KMS-11 (cell line): ENCODE data around the gene CFAP20.

ENCODE experiments used
- H2AFZ ChIP-seq: fragments of 200-600 bp; sonication (generic); 2 replicates; pipeline ENCODE4 v1.6.1; 2016; ENCODE audit warnings: antibody characterized with exemption, mixed run types, low read depth
- H3K27ac ChIP-seq: fragments of 200-600 bp; sonication (generic); 2 replicates; pipeline ENCODE4 v1.6.1; 2016; ENCODE audit warnings: mild to moderate bottlenecking, mixed run types
- H3K27me3 ChIP-seq: fragments of 200-600 bp; sonication (generic); 2 replicates; pipeline ENCODE4 v1.6.1; 2017; ENCODE audit warnings: mild to moderate bottlenecking, low read depth, mixed run types, moderate library complexity; ENCODE audit not compliant: insufficient read depth
- H3K36me3 ChIP-seq: fragments of 200-600 bp; sonication (generic); 2 replicates; pipeline ENCODE4 v1.6.1; 2017; ENCODE audit warnings: mild to moderate bottlenecking, mixed run types; ENCODE audit not compliant: insufficient read depth
- H3K4me1 ChIP-seq: fragments of 200-600 bp; sonication (generic); 2 replicates; pipeline ENCODE4 v1.6.1; 2016; ENCODE audit warnings: mild to moderate bottlenecking, low read depth, mixed run types; ENCODE audit not compliant: poor library complexity, severe bottlenecking
- H3K4me2 ChIP-seq: fragments of 200-600 bp; sonication (generic); 2 replicates; pipeline ENCODE4 v1.7.0; 2016; ENCODE audit warnings: mild to moderate bottlenecking, mixed run types
- H3K4me3 ChIP-seq: fragments of 200-600 bp; sonication (generic); IDR thresholded peaks from 2 replicates; pipeline ENCODE4 v1.6.1; 2017; ENCODE audit warnings: low read depth, low read length, mixed read lengths; ENCODE audit not compliant: insufficient read depth
- H3K79me2 ChIP-seq: fragments of 200-600 bp; sonication (generic); 2 replicates; pipeline ENCODE4 v1.6.1; 2016; ENCODE audit warnings: low read depth, mixed run types; ENCODE audit not compliant: insufficient read depth
- H3K9ac ChIP-seq: fragments of 200-600 bp; sonication (generic); 2 replicates; pipeline ENCODE4 v1.6.1; 2016; ENCODE audit warnings: mild to moderate bottlenecking, mixed run types
- H4K20me1 ChIP-seq: fragments of 200-600 bp; sonication (generic); 2 replicates; pipeline ENCODE4 v1.6.1; 2016; ENCODE audit warnings: mild to moderate bottlenecking, mixed run types; ENCODE audit not compliant: insufficient read depth
- TF ChIP-seq, protein P1 (sequence below): fragments of 200-600 bp; sonication (generic); conservative IDR thresholded peaks from 2 replicates; pipeline ENCODE4 v1.6.1; 2017; ENCODE audit warnings: low read depth, mild to moderate bottlenecking, antibody characterized with exemption, low read length, moderate library complexity, mixed read lengths

Gene CFAP20

GRCh38 chr16:58125041-58125440 is 4.1 kb downstream of the CFAP20 start:
- Histone ChIP-seq H3K9ac (no peak overlapping the region), H4K20me1 (peaks cover 16% of the 10 kb centered on the region; the same call in 1 of the 2 replicates), H3K36me3 (no peaks in the 10 kb centered on the region), H2AFZ (no peak overlapping the region), H3K27ac (no peak overlapping the region), H3K4me2 (no peak overlapping the region), H3K4me3 (no peak overlapping the region), H3K4me1 (peaks cover 51% of the 10 kb centered on the region), H3K79me2 (peaks cover 87% of the 10 kb centered on the region), H3K27me3 (no peaks in the 10 kb centered on the region)
- TF ChIP-seq, protein P1, sequence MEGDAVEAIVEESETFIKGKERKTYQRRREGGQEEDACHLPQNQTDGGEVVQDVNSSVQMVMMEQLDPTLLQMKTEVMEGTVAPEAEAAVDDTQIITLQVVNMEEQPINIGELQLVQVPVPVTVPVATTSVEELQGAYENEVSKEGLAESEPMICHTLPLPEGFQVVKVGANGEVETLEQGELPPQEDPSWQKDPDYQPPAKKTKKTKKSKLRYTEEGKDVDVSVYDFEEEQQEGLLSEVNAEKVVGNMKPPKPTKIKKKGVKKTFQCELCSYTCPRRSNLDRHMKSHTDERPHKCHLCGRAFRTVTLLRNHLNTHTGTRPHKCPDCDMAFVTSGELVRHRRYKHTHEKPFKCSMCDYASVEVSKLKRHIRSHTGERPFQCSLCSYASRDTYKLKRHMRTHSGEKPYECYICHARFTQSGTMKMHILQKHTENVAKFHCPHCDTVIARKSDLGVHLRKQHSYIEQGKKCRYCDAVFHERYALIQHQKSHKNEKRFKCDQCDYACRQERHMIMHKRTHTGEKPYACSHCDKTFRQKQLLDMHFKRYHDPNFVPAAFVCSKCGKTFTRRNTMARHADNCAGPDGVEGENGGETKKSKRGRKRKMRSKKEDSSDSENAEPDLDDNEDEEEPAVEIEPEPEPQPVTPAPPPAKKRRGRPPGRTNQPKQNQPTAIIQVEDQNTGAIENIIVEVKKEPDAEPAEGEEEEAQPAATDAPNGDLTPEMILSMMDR: no peak

DNA sequence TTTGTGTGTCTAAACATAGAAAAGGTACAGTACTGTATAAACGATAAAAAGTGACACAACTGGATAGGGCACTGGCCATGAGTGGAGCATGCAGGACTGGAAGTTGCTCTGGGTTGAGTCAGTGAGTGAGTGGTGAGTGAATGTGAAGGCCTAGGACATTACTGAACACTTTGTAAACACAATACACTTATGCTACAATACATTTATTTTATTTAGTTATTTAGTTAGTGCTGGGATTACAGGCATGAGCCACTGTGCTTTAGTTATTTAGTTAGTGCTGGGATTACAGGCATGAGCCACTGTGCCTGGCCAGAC is 4.6 kb downstream of the CFAP20 start:
- TF ChIP-seq, protein P1: no peak
- H3K79me2 ChIP-seq: peaks cover 92% of the 10 kb centered on the region
- peaks cover 51% of the 10 kb centered on the region for H3K4me1 ChIP-seq
- H4K20me1 ChIP-seq: peaks cover 17% of the 10 kb centered on the region; the same call in 1 of the 2 replicates
- no peak overlapping the region for H3K4me2 ChIP-seq
- no peaks in the 10 kb centered on the region for H3K27me3 ChIP-seq
- H3K4me3 ChIP-seq: no peak overlapping the region
- no peak overlapping the region for H2AFZ ChIP-seq
- H3K27ac ChIP-seq: no peak overlapping the region
- H3K9ac ChIP-seq: no peak overlapping the region
- no peaks in the 10 kb centered on the region for H3K36me3 ChIP-seq

- TF ChIP-seq, protein P1: no peak
- Histone ChIP-seq H3K27ac (no peak overlapping the region), H3K27me3 (no peaks in the 10 kb centered on the region), H3K9ac (no peak overlapping the region), H3K4me1 (peaks cover 51% of the 10 kb centered on the region), H3K4me3 (no peak overlapping the region), H3K79me2 (peaks cover 96% of the 10 kb centered on the region), H2AFZ (no peak overlapping the region), H3K4me2 (no peak overlapping the region), H4K20me1 (peaks cover 17% of the 10 kb centered on the region; the same call in 1 of the 2 replicates), H3K36me3 (no peaks in the 10 kb centered on the region)
Observed at GRCh38 chr16:58123896-58124600, 5.1 kb downstream of the CFAP20 start.

GRCh38 chr16:58121132-58121531 is 8.0 kb downstream of the CFAP20 start:
- Histone ChIP-seq H3K79me2 (peaks cover 85% of the 10 kb centered on the region), H3K27ac (no peak overlapping the region), H3K27me3 (no peaks in the 10 kb centered on the region), H3K4me1 (peaks cover 35% of the 10 kb centered on the region), H3K9ac (0 out of 2 replicates have a peak overlapping the region, but pooled peaks have one; percentile 3), H3K36me3 (no peaks in the 10 kb centered on the region), H3K4me3 (no peak overlapping the region), H4K20me1 (peaks cover 21% of the 10 kb centered on the region), H2AFZ (no peak overlapping the region), H3K4me2 (peak overlapping the region; percentile 76)
- TF ChIP-seq, protein P1: no peak
